VCaP (cell line): ENCODE results near the gene PDCD11.

Experiments used
- H3K27ac ChIP-seq: fragments of 450-650 bp; 2 replicates; pipeline ENCODE4 v1.5.1; 2017
- CTCF ChIP-seq: fragments of 450-650 bp; conservative IDR thresholded peaks from 2 replicates; pipeline ENCODE4 v1.5.1; 2017; ENCODE audit warnings: mild to moderate bottlenecking, moderate library complexity

The PDCD11 gene

GRCh38 chr10:103492655-103493261 lies 96.3 kb downstream of the PDCD11 start:
- H3K27ac ChIP-seq = no peak overlapping the region
- no peak for TF ChIP-seq CTCF

DNA sequence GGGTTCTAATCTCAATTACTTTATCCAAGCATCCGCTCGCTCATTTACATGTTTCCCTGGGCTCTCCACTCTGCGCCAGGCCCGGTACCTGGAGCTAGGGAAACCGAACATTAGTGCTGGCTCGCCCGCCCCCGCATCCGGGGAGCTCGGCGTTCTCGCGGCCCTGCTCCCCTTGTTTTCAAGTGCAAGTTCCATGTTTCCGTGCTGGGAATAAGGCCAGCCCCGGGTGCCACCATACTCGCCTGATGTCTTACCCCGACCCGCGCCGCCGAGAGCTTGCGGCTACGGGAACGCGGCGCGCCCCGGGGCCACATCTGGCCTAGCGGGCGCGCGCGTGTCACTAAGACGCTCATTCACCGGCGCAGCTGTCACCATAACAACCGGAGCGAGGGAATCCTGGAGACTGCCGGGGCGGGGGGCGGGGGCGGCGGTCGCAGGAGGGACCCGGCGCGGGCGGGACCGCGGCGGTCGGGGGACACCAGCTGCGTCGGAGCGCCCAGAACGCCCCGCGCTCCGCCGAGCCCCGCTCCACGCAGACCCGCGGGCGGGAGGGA lies 97.0 kb downstream of the PDCD11 start, which contains the start of gene NEURL1:
TSS of gene NEURL1 (plus strand) at position 344 of the 554 bp plus-strand sequence. CDS start 683 bp downstream, outside the sequence.
- no peak for TF ChIP-seq CTCF
- no peak within 1 kb of the TSS; the same call in 1 of the 2 replicates for H3K27ac ChIP-seq

DNA sequence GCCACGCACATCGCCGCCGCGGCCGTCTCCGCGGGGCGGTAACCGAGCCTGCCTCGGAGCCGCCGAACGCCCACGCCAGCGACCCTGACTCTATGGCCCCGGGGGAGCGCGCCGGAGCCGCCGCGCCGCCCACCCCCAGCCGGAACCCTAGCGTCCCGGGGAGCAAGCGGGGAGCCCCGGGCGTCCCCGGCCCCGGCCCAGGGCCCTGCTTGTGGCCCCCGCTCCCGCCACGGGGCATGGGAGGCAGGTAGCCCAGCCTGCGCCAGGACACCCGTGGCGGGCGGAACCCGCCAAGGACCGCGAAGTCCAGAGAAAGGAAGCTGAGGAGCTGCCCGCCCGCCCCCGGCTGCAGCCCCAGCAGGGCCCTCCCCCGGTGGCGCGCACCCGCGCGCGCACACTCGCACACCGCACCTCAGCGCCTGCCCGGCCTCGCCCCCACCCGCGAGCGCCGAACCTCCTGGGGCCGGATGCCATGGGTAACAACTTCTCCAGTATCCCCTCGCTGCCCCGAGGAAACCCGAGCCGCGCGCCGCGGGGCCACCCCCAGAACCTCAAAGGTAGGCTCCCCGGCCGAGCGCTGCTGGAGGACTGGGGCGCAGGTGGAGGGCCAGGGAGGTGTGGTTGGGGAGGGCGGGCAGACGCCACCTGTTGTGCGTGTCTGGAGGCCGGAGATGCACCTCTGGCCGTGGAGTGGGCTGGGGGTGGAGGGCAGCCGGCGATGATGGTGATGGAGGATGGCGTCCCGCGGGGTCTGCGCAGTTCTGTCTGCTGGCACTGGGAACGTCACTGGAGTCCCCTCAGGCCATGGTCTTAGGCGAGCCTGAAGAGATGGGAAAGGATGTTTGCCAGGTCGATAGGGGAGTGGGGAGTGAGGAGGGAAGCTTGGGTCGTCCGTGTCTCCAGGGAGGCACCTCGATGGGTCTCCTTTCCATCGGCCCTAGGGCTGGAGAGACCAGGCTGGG lies 97.8 kb downstream of the PDCD11 start:
- TF ChIP-seq CTCF = no peak
- no peak overlapping the region; the same call in 1 of the 2 replicates for H3K27ac ChIP-seq

- TF ChIP-seq CTCF = no peak
- H3K27ac ChIP-seq = no peak overlapping the region
Measured at GRCh38 chr10:103495321-103495720, 98.9 kb downstream of the PDCD11 start.
